IPS-18c (cell line): ENCODE measurements around the gene SLC8A2.

ENCODE experiments used
- H3K4me3 ChIP-seq: 2 replicates; pipeline ENCODE4 v1.7.0; 2013; ENCODE audit warnings: low read depth, mild to moderate bottlenecking, low read length, moderate library complexity; ENCODE audit not compliant: insufficient read depth
- H3K9me3 ChIP-seq: one replicate; pipeline ENCODE4 v1.6.1; 2013; ENCODE audit warnings: mild to moderate bottlenecking, low read length, moderate library complexity; ENCODE audit not compliant: control insufficient read depth, insufficient read depth

SLC8A2 gene, protein sequence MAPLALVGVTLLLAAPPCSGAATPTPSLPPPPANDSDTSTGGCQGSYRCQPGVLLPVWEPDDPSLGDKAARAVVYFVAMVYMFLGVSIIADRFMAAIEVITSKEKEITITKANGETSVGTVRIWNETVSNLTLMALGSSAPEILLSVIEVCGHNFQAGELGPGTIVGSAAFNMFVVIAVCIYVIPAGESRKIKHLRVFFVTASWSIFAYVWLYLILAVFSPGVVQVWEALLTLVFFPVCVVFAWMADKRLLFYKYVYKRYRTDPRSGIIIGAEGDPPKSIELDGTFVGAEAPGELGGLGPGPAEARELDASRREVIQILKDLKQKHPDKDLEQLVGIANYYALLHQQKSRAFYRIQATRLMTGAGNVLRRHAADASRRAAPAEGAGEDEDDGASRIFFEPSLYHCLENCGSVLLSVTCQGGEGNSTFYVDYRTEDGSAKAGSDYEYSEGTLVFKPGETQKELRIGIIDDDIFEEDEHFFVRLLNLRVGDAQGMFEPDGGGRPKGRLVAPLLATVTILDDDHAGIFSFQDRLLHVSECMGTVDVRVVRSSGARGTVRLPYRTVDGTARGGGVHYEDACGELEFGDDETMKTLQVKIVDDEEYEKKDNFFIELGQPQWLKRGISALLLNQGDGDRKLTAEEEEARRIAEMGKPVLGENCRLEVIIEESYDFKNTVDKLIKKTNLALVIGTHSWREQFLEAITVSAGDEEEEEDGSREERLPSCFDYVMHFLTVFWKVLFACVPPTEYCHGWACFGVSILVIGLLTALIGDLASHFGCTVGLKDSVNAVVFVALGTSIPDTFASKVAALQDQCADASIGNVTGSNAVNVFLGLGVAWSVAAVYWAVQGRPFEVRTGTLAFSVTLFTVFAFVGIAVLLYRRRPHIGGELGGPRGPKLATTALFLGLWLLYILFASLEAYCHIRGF

DNA sequence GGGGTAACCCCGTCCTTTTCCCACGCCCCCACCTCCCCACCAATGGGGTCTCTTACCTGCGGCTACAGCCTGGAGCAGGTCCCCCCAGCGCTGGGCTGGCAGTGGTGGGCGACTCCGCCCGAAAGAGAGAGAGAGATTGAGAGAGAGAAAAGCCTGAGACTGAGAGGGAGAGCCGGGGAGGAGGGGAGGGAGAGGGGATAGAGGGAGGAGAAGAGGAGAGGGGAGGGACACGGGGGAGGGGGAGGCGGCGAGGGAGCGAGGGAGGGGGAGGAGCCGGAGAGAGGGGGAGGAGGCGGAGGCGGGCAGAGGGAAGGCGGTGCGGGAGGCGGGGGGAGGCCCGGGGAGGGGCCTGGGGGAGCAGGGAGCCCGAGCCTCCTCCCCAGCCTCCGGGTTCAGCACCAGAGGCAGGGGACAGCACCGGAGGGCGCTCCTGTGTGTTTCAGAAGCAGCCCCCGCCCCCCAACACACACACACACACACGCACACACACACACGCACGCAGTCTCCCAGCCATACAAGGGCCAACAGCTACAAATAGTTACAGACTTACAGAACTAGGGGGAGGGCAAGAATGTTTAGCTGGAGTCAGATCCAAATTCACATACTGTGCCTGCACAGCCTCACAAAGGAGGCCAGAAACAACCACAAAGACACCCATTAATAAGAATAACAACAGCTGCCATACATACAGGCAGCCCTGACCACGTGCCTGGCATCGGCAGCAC is at the start of gene SLC8A2:
Gene SLC8A2, minus strand, starts transcription at position 161 of the 725 bp plus-strand sequence. CDS start 5,490 bp downstream, outside the sequence.
- Histone ChIP-seq H3K9me3 (no peaks in the 10 kb centered on the region), H3K4me3 (peak within 1 kb of the TSS; percentile 65)

DNA sequence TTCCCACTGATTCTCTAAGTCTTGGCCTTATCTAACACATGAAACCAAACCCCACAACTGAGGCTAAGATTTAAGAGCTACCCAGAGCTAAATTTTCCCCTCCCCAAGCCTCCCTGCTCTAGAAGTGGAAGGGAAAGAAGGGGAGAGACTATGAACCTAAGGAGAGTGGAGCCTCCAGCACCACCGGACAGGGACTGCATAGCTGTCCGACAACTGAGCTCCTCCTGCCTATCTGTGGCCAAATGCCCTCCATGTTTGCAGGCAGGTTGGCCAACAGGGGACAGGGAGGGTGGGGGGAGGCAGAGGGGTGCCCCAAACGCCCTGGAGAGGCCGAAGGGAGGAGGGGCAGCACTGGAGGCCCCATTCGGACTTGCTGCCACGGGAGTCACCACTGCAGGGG is 49.1 kb upstream of the SLC8A2 start:
- no peaks in the 10 kb centered on the region for H3K9me3 ChIP-seq

DNA sequence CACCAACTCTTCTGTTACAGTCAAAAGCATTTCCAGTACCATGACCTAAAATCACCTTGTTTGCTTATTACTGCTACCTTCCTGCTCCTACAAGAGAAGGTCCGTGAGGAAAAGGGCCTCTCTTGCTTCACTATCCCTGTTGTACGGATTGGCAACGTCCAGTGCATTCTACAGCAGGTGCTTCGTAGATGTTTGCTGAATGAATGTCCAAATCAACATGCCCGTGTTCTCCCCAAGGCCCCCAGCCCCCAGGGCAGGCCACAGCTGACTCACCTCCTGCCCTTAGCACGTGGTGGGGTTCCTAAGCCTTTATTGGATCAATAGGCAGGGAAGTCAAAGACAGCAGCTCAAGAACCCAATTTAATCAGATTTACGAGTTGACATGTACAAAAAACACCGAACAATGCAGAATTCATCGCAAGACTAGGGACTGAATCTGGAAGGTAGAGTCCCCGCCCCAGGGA is 48.7 kb upstream of the SLC8A2 start:
- peaks cover 2% of the 10 kb centered on the region for H3K9me3 ChIP-seq
- no peak overlapping the region for H3K4me3 ChIP-seq

More for the DNA sequence above, 49.1 kb upstream of the SLC8A2 start:
- H3K4me3 ChIP-seq, result no peak overlapping the region

DNA sequence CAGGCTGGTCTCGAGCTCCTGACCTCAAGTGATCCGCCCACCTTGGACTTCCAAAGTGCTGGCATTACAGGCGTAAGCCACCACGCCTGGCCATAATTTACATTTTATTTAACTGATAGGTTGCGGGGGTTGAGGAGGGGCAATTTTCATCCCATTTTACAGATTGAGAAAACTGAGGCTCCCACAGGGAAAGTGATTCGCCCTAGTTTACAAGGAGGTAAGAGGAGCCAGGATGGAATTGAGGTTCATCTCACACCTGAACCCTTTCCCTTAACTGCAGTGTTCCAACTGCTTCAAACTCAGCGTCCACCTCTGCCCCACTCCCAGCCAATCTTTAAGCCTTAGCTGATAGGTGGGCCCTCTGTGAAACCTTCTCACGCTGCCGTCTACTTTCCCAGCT is 47.2 kb upstream of the SLC8A2 start:
- Histone ChIP-seq H3K9me3 (peaks cover 2% of the 10 kb centered on the region), H3K4me3 (no peak overlapping the region)

DNA sequence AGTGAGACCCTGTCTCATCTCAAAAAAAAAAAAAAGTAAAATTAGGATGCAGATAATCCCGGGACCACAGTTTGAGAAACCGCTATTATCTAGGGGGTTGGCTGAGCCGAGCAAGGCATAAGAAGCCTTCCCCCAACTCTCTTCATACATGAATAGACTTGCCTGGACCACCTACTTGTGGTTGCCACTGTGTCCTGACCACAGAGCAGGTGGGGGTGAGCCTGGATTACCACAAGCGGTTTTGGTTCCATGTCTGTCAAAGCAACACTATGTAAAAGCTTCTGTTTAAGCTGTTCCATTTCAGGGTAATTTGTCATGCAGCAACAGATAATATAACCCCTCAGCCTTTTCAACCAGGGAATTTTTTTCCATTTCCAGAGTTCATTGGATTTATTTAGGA is 46.4 kb upstream of the SLC8A2 start:
- Histone ChIP-seq H3K9me3 (peaks cover 2% of the 10 kb centered on the region), H3K4me3 (no peak overlapping the region)

DNA sequence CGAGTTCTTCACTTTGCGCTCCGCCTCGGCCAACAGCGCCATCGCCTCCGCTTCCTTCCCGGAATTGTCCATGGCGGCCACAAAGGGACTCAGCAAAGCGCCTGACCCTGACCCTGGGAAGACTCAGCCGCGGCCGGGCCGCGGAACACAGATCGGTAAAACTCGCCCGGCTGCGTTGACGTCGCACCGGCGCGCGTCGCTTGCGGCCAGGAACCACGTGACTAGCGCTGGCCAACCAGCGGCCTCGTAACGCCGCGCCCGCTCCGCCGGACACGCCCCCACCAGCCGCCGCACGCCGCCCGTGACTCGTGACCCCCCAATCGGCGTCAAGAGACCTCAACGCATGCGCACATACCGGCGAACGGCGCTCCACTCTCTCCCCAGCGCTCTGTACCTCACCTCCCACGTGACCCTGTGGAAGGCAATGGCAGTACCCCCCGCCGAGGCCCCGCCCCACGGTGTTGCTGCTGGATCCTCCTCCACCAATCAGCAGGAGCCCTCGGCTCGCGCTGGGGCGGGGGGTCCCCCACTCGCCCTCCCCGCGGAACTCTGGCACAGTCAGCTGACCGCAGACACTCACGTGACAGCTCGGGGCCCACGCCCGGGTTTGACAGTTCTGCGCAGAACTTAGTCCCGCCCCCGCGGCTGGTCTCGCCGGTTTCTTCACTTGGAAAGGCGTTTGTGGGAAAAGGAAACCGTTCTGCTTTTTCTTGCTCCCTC is 43.3 kb upstream of the SLC8A2 start, which contains the start of gene NAPA:
Gene NAPA, minus strand, starts transcription at position 195 of the 720 bp plus-strand sequence. Its CDS starts 123 bp downstream, at position 72.
- Histone ChIP-seq H3K9me3 (peaks cover 2% of the 10 kb centered on the region), H3K4me3 (peak within 1 kb of the TSS; percentile 98)

DNA sequence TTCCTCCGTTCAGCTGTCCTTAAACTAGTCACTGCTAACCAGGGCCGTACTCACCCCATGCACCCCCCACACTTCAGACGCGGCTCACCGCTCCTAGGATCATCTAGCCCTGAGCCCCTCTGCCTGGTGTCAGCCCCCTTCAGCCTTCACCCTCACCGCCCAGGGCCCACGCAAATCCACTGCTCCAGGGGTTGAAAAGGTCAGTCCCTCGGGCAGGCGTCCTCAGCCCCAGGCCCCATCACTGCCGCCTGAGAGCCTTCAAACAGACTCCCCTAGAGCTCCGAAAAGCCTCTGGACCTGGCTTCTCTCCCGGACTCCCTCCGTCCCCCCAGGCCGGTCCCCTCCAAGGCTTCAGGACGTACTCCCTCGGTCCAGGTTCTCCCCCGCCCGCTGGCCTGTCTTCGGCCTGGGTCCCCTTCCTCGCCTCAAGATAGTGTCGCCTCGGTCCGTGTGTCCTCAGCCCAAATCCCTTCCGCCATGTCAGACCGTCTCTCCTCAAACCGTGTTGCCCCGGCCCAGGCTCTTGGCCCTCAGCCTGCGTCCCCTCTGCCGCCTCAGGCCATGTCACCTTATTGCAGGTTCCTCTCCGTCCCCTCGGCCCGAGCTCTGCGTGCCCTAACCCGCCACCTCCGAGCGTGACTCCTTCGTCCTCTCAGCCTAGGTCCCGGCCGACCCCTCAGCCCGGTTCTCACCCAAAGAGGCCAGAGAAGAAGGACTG is 42.6 kb upstream of the SLC8A2 start:
- H3K9me3 ChIP-seq, result peaks cover 2% of the 10 kb centered on the region
- H3K4me3 ChIP-seq, result peak overlapping the region; percentile 98

DNA sequence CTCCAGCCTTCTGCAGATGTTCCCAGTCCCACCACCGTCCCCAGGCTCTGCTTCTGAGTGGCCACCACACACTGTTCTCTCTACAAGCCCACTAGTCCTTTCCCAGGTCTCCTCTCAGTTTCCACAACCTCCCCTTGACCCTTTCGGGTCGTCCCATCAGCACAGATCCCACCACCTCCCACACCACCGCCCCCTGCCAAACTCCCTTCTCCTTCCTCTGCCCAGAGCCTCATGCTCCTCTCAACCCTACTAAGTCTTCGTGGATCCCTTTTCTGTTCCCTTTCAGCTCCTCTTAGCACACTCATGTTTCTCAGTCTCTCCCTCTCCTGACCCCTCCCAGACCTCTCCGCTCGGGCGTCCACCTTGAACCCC is 41.2 kb upstream of the SLC8A2 start:
- Histone ChIP-seq H3K9me3 (peaks cover 2% of the 10 kb centered on the region), H3K4me3 (no peak overlapping the region)

DNA sequence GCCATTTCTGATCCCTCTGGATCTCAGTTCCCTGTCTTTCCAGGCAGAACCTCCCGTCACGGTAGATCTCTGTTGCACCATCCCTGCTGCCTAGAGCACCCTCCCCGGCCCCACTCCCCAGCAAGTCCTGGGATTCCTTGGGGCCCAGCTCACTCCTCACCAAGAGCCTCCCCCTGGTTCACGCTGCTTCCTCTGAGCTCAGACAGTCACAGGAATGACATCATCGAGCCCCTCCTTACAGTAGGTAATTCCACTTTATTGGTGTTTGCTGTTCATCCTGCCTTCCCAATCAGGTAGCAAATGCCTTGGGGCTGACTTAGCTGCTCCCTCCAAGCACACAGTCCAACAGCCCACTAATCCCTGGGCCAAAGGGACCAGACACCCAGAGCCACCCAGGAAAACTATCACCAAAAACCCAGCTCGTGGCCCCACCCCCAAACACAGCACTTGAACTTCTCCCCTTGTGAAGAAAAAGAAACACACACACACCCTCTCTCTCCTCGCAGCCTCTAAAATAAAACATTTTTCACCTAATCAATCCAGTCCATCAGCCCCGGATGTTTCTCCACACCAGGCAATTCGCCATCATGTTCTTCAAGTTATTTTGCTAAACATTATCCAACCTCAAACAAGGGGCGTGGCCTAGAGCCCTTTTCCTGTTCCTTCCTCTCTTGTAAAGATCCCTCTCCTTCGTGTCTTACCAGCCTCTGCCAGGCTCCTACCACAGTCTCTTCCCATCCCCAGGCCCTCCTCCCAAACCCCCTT is 40.7 kb upstream of the SLC8A2 start:
- H3K4me3 ChIP-seq, result no peak overlapping the region

DNA sequence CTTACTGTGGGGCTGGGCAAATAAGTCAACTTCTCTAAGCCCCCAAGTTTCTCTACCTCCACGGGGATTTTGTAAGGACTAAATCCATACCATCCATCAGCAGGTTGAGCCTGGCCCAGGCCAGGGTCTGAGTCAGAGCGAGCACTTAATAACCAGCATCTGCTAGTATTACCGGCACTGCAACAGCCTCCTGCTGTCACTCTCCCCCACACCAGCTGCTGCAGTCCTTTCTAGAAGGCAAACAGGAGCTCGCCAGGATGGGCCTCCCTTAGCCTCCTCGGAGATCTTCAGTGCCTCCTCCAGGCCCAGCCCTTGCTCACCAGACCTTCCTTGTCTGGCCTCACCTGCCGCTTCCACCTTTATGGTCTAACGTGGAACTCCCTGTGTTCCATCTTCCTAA is 40.0 kb upstream of the SLC8A2 start:
- no peak overlapping the region for H3K4me3 ChIP-seq

More for the DNA sequence above, 40.7 kb upstream of the SLC8A2 start:
- peaks cover 2% of the 10 kb centered on the region for H3K9me3 ChIP-seq

DNA sequence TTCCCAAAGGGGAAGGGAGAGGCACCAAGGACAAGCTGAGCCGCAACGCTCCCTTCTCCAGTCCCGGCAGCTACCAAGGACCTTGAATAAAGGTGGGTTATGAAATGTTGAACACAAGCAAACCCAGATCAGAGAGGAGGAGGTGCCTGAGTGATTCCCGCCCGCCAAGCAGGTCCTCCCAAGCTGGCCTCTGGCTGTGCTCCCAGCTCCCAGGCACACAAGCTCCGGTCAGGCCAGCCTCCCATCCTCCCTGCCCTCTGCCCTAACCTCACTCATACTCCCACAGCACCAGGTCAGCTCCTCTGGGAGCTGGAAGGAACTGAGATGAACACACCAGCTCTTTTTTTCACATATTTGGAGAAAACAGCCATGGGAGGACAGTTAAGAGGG is 39.4 kb upstream of the SLC8A2 start:
- Histone ChIP-seq H3K9me3 (peaks cover 2% of the 10 kb centered on the region), H3K4me3 (no peak overlapping the region)

More for the DNA sequence above, 40.0 kb upstream of the SLC8A2 start:
- peaks cover 2% of the 10 kb centered on the region for H3K9me3 ChIP-seq

DNA sequence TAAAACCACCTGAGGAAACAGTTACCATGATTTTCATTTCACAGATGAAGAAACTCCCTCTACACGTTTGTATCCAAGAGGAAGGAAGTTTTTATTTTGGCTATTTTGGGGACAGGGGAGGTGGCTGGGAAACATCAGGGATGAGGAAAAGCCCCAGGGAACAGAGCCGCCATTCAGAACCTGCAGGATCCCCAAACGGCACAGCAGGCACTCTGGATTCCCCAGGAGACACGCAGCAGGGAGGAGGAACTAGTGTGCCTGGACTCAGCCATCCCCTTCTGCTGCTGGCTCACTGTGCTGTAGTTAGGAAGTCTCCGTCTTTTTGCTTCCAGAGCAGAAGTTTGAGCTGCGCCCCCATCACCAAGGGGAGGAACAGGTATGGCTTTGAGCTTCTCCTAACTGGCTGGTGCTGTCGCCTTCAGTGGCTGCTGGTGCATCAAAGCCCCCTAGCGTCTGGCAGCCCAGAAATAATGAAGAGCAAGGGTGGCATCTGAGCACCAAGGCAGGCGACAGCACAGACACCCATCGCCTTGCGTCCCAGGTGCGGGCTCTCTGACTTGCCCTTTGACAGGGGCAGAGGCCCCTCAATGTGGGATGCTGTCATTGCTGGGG is 38.9 kb upstream of the SLC8A2 start:
- Histone ChIP-seq H3K4me3 (no peak overlapping the region), H3K9me3 (no peaks in the 10 kb centered on the region)

DNA sequence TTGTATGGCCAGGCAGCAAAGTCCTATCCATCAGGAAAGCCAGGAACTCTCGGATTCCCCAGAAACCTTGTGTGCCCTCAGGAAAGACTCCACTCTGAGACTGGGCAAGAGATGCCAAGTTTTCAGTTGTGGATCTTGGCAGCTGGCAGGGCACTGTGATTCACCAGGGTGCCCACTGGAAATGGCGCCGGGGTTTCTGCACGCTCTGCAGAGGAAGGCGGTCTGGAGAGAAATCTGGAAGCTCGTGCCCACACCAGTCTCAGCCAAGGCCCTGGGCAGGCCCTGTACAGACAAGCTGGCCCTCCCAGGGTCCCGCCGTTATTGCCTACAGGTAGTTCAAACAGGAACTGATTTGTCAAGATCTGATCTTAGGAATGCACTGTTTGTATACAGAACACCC is 38.3 kb upstream of the SLC8A2 start:
- Histone ChIP-seq H3K9me3 (no peaks in the 10 kb centered on the region), H3K4me3 (no peak overlapping the region)

DNA sequence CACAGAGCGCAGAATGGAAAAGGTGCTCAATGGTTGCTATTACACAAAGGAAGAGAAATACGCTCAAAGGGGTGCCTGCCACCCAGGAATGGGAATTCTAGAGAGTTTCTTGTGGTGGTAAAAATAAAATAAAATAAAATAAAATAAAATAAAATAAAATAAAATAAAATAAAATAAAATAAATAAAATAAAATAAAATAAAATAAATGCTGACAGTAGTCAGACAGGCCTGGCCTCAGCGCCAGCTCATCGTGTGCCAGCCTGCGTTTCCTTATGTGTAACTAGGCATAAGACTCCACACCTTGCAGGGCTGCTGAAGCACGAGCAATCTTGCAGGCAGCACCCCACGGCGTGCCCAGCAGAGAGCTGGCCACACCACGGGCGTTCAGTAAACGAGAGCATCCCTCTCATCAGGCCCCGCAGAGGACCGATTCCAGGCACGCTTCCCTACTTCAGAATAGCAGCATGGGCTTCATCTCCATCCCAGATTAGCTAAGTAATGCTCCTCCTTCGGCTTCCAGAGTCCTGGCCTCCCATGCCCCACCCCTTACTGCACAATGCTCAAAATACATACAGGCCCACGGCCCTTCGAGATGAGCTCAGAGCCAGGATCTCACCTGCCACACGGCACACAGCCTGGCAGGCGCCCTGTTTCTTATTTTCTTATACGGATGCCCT is 37.6 kb upstream of the SLC8A2 start:
- H3K9me3 ChIP-seq, result no peaks in the 10 kb centered on the region
- H3K4me3 ChIP-seq, result no peak overlapping the region

DNA sequence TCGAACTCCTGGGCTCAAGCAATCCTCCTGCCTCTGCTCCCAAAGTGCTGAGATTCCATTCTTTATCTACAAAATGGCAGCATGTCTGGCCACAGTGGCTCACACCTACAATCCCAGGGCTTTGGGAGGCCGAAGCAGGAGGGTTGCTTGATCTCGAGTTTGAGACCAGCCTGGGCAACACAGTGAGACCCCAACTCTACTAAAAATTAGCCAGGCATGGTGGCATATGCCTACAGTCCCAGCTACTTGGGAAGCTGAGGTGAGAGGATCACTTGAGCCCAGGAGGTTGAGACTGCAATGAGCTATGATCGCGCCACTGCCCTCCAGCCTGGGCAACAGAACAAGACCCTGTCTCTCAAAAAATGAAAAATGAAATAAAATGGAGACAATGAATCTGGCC is 37.0 kb upstream of the SLC8A2 start:
- no peaks in the 10 kb centered on the region for H3K9me3 ChIP-seq
- no peak overlapping the region for H3K4me3 ChIP-seq
